Activated naive CD4-positive, alpha-beta T cell treated with anti-CD3 and anti-CD28 coated beads, Interleukin-2, amount 50 U/mL, for 24 hours (primary cell): ENCODE data around the gene FHAD1.
"Not testable (repeated sequence)": the region's sequence is repeated elsewhere in the genome, so short reads cannot be mapped to it uniquely, and the experiment has no call there.

ENCODE experiments used
- H3K27ac Mint-ChIP-seq: one replicate; pipeline ENCODE4 v1.8.0; 2021; ENCODE audit warnings: mild to moderate bottlenecking, mixed read lengths
- H3K27me3 Mint-ChIP-seq: one replicate; pipeline ENCODE4 v1.8.0; 2021; ENCODE audit warnings: mixed read lengths
- H3K36me3 Mint-ChIP-seq: one replicate; pipeline ENCODE4 v1.8.0; 2021; ENCODE audit warnings: mixed read lengths
- H3K4me1 Mint-ChIP-seq: one replicate; pipeline ENCODE4 v1.8.0; 2021; ENCODE audit warnings: mixed read lengths
- H3K4me3 Mint-ChIP-seq: one replicate; pipeline ENCODE4 v1.8.0; 2021; ENCODE audit warnings: mild to moderate bottlenecking, mixed read lengths
- H3K9me3 Mint-ChIP-seq: one replicate; pipeline ENCODE4 v1.8.0; 2021; ENCODE audit warnings: mixed read lengths

FHAD1 gene

DNA sequence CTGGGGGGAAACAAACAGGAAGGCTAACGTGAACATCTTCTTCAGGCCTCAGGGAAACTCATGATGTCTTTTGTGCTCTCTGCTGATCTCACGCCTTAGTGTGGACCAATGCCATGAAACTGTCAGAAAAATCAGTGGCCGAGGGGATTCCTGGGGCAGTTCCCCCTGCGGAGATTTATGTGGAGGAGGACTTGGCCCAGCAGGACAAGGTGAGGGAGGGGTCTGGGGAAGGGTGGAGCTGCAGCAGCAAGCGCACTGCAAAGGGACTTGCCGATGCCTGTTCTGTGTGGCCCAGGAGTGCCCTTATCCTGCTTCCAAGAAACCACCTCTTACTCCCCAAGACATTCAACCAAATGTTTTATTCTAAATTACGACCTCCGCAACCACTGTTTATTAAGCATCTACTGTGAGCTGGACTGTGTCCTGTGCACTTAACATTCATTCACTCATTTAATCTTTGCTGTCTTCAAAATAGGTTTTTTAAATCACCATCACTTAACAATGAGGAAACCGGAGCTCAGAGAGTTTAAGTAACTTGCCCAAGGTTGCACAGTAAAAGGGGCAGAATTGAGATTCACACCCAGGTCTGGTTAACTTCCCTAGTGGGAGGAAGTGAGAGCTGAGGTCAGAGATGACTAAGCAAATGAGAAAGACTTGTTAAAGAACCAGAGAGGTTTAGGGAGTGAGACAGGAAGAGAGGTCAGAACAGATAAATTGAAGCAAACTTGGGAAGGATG, 49.7 kb downstream of the FHAD1 start:
- peaks cover 3% of the 10 kb centered on the region for H3K27me3 Mint-ChIP-seq
- H3K4me3 Mint-ChIP-seq, result no peak overlapping the region
- H3K27ac Mint-ChIP-seq, result no peak overlapping the region
- no peaks in the 10 kb centered on the region for H3K36me3 Mint-ChIP-seq
- H3K9me3 Mint-ChIP-seq, result no peaks in the 10 kb centered on the region
- H3K4me1 Mint-ChIP-seq, result peaks cover 4% of the 10 kb centered on the region

DNA sequence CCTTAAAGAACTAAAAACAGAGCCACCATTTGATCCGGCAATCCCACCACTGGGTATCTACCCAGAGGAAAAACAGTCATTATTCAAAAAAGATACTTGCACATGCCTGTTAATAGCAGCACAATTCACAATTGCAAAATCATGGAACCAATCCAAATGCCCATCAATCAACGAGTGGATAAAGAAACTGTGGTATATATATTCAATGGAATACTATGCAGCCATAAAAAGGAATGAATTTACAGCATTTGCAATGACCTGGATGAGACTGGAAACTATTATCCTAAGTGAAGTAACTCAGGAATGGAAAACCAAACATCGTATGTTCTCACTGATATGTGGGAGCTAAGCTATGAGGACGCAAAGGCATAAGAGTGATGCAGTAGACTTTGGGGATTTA, 51.0 kb downstream of the FHAD1 start:
- not testable (repeated sequence) for H3K27me3 Mint-ChIP-seq, H3K27ac Mint-ChIP-seq, H3K36me3 Mint-ChIP-seq, H3K9me3 Mint-ChIP-seq, H3K4me1 Mint-ChIP-seq, H3K4me3 Mint-ChIP-seq

DNA sequence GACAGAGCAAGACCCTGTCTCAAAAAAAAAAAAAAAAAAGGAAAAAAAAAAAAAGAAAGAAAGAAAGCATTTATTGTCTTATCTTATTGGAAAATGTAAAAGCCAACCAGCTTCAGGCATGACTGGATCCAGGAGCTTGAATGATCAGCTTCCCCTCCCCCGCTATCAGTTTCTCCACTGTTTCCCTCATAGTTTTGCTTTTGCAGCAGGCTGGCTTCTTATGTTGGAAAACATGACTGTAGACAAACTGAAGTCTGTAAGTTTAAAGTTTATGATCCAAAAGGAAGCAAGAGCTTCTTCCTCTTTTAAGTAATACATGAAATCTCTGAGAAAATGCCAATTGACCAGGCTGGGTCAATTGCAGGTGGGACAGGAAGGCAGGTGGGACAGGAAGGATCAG, 52.2 kb downstream of the FHAD1 start:
- Mint-ChIP-seq H3K4me1 (peaks cover 4% of the 10 kb centered on the region), H3K36me3 (no peaks in the 10 kb centered on the region), H3K4me3 (no peak overlapping the region), H3K27me3 (peaks cover 3% of the 10 kb centered on the region), H3K27ac (no peak overlapping the region), H3K9me3 (no peaks in the 10 kb centered on the region)

DNA sequence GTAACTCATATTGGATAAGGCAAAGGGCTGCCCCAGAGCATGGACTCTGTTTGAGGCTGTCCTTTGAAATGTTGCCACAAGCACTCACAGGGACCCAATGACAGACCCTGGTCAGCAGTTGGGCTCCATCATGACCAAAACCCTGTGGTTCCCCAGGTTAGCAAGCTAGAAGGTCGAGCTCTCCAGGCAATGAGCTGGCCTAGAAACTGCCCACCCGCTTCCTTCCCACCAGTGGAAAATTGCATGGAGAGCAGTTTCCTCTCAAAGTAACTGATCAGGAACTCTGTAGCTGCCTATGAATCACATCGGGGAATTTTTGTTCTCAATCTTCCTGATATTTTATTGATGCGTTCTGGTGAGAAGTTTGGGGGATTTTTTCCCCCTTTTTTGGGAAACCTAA, 52.8 kb downstream of the FHAD1 start:
- Mint-ChIP-seq H3K27me3 (peaks cover 3% of the 10 kb centered on the region), H3K9me3 (no peaks in the 10 kb centered on the region), H3K4me3 (no peak overlapping the region), H3K36me3 (no peaks in the 10 kb centered on the region), H3K4me1 (peaks cover 4% of the 10 kb centered on the region), H3K27ac (no peak overlapping the region)

DNA sequence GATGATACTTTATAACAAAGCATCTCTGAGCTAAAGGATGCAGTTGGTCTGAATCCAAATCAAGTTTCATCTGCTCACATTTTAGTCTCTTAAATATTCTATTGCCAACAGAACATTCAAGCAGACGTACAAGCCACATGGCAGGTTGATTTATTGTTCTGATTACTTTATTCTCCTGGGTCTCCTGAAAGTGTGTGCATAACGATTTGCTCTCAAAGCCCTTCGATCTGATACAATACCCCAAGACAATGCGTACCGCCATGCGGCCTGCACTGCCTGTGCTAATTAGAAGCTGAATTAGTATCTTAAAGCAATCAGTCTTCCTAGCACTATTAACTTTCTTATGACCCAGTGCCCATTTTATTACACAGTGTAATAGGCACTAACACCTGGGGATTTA, 56.9 kb downstream of the FHAD1 start:
- peaks cover 3% of the 10 kb centered on the region for H3K27me3 Mint-ChIP-seq

DNA sequence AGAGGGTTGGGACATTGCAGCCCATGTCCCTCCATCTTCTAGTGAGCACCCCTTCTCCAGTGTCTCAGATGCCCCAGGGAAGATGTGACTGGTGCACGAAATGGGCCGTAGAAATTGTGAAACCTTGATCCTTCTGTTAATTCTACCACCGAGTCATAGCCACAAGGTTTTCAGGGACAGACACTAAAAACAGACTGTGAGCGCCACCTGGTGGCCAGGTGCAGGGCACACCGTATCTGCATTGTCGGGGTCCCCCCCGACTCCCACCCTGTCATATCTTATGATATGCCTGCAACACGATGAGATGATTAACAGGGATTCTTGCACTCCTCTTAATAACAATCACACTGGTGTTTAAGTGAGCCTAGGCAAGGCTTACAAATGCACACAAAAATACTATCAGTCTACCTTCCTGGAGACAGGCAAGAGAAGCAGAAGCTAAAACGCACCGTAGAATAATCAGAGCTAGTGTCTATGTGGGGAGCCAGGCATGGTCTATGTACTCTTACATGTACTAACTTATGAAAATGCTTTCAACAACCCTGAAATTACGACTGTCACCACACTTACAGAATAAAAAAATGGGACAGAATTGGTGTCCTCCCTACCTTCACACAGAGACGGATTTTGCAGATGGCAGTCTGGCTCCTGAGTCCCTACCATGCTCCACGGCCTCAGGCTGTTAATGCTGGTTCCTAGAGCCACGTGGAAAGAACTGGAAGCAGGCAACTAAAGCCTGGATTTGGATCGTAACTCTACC, 57.9 kb downstream of the FHAD1 start:
- Mint-ChIP-seq H3K4me1 (no peaks in the 10 kb centered on the region), H3K36me3 (no peaks in the 10 kb centered on the region), H3K4me3 (no peak overlapping the region), H3K9me3 (no peaks in the 10 kb centered on the region), H3K27ac (no peak overlapping the region), H3K27me3 (no peaks in the 10 kb centered on the region)

More for the DNA sequence above, 56.9 kb downstream of the FHAD1 start:
- Mint-ChIP-seq H3K9me3 (no peaks in the 10 kb centered on the region), H3K4me3 (no peak overlapping the region), H3K4me1 (no peaks in the 10 kb centered on the region), H3K27ac (no peak overlapping the region), H3K36me3 (no peaks in the 10 kb centered on the region)

DNA sequence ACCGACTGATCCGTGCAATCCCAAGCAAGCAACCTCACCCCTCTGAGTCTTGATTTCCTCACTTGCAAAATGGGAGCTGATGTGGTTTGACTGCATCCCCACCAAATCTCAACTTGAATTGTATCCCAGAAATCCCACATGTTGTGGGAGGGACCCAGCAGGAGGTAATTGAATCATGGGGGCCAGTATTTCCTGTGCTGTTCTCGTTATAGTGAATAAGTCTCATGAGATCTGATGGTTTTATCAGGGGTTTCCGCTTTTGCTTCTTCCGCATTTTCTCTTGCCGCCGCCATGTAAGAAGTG, 58.4 kb downstream of the FHAD1 start:
- no peak overlapping the region for H3K27ac Mint-ChIP-seq
- no peaks in the 10 kb centered on the region for H3K9me3 Mint-ChIP-seq
- no peak overlapping the region for H3K4me3 Mint-ChIP-seq
- H3K4me1 Mint-ChIP-seq, result no peaks in the 10 kb centered on the region
- H3K27me3 Mint-ChIP-seq, result no peaks in the 10 kb centered on the region
- H3K36me3 Mint-ChIP-seq, result no peaks in the 10 kb centered on the region

DNA sequence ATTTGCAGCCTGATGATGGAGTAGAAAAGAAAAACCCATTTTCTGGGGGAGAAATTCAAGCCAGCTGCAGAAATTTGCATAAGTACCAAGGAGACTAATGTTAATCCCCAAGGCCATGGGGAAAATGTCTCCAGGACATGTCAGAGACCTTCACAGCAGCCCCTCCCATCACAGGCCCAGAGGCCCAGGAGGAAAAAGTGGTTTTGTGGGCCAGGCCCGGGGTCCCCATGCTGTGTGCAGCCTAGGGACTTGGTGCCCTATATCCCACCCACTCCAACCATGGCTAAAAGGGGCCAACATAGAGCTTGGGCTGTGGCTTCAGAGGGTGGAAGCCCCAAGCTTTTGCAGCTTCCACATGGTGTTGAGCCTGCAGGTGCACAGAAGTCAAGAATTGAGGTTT, 59.3 kb downstream of the FHAD1 start:
- H3K36me3 Mint-ChIP-seq, result not testable (repeated sequence)

DNA sequence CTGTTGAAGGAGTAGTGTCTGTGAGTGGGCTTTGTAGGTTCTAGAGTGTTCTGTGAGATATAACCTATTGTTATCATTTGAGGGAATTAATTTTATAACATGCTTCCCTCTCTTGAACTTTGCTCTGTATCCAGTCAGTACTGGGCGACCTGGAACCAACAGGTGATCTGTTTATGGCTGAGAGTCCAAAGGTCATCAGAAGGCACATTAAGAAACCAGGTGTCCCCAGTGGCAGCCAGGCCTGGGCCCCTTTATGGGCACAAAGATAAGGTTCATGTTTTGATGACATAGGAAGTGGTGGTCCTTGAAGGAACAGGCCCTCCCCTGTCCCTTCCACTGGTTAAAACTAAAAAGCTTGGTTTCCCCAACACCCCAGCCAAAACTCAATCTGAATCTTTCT, 61.1 kb downstream of the FHAD1 start:
- H3K4me3 Mint-ChIP-seq, result no peak overlapping the region
- no peaks in the 10 kb centered on the region for H3K36me3 Mint-ChIP-seq
- H3K4me1 Mint-ChIP-seq, result no peaks in the 10 kb centered on the region

More for the DNA sequence above, 59.3 kb downstream of the FHAD1 start:
- not testable (repeated sequence) for H3K4me3 Mint-ChIP-seq, H3K9me3 Mint-ChIP-seq, H3K27ac Mint-ChIP-seq, H3K4me1 Mint-ChIP-seq, H3K27me3 Mint-ChIP-seq

DNA sequence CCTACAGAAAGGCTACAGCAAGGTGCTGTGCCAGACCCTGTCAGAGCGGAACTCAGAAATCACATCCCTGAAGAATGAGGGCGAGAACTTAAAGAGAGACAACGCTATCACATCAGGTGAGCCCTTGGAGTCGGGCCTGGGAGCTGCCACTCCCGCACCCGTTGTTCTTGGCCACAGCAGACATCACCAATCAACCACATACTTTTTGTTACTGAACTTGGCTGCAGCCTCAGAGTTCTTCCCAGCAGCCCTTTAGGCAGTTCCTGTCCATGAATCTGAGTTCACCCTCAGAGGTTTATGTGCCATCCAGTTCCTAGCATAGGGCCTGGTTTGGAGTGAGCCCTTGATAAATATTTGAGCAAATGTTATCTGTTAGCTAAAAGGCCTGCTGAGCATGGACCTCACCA, 61.6 kb downstream of the FHAD1 start:
- no peaks in the 10 kb centered on the region for H3K36me3 Mint-ChIP-seq
- H3K4me1 Mint-ChIP-seq, result no peaks in the 10 kb centered on the region
- no peak overlapping the region for H3K4me3 Mint-ChIP-seq
- H3K27me3 Mint-ChIP-seq, result no peaks in the 10 kb centered on the region
- H3K27ac Mint-ChIP-seq, result no peak overlapping the region
- H3K9me3 Mint-ChIP-seq, result no peaks in the 10 kb centered on the region

More for the DNA sequence above, 61.1 kb downstream of the FHAD1 start:
- Mint-ChIP-seq H3K27ac (no peak overlapping the region), H3K27me3 (no peaks in the 10 kb centered on the region), H3K9me3 (no peaks in the 10 kb centered on the region)

DNA sequence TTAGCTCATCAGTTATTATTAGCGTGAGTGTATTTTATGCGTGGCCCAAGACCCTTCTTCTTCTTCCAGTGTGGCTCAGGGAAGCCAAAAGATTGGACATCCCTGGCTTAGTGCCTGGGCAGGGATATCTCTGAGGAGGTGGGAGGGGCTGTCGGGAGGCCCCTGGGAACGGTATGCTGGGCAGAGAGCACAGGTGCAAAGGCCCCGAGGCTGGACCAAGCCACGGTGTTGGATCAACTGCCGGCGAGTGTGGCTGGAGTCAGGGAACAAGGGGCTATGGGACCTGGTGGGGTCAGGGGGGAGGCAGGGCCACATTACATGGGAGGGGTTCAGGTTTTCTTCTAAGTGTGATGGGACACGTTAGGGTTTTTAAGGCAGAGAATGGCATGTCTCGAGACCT, 62.7 kb downstream of the FHAD1 start:
- no peak overlapping the region for H3K4me3 Mint-ChIP-seq
- H3K9me3 Mint-ChIP-seq, result no peaks in the 10 kb centered on the region
- no peaks in the 10 kb centered on the region for H3K36me3 Mint-ChIP-seq
- no peak overlapping the region for H3K27ac Mint-ChIP-seq
- H3K27me3 Mint-ChIP-seq, result no peaks in the 10 kb centered on the region
- H3K4me1 Mint-ChIP-seq, result no peaks in the 10 kb centered on the region

DNA sequence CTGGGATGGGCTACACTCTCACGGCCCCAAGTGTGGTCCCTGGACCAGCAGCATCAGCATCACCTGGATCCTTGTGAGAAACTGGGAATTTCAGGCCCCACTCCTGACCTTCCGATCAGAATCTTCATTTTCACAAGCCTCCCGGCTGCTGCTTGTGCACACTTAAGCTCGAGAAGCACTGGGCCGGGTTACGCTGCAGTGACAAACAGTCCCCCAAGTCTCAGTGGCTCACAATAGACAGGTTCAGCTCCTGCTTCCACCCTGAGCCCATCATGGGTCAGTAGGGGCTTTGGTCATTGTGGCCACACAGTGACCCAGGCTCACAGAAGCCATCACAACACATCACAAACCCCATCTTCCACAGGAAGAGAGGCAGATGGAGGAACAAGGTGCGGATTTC, 63.5 kb downstream of the FHAD1 start:
- Mint-ChIP-seq H3K36me3 (no peaks in the 10 kb centered on the region), H3K27me3 (no peaks in the 10 kb centered on the region), H3K27ac (no peak overlapping the region), H3K4me3 (no peak overlapping the region), H3K9me3 (no peaks in the 10 kb centered on the region), H3K4me1 (no peaks in the 10 kb centered on the region)

DNA sequence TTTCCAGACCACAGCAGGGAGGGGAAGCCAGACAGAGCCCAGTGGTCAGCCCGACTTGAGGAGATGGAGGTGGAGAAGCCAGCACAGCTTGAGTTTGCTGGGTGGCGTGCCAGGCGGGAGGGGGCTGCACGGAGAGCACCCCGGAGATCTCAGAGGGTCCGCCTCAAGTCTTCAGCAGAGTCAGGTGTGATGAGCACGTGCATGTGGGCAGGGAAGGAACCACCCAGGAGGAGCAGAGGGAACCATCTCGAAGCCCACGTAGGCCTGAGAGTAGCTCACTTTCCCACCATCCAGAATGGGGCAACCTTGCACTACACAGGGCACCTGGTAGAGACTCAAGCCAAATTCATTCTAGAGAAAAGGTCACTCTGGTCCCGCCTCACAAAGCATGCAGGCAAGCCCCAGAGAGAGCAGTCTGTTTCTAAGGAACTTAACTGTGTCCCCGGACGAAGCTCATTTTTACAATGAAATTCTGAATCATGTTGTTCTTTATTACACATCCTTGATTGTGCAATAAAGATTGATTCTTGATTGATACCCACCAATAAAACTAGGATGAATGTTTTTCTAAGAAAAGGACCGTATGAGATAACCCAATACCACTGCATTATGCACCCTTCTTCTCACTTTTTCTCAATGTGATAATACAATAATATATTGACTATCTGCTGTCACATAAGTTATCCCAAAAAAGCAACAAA, 64.2 kb downstream of the FHAD1 start:
- Mint-ChIP-seq H3K36me3 (no peaks in the 10 kb centered on the region), H3K4me3 (no peak overlapping the region), H3K4me1 (no peaks in the 10 kb centered on the region), H3K27me3 (no peaks in the 10 kb centered on the region), H3K27ac (no peak overlapping the region), H3K9me3 (no peaks in the 10 kb centered on the region)

DNA sequence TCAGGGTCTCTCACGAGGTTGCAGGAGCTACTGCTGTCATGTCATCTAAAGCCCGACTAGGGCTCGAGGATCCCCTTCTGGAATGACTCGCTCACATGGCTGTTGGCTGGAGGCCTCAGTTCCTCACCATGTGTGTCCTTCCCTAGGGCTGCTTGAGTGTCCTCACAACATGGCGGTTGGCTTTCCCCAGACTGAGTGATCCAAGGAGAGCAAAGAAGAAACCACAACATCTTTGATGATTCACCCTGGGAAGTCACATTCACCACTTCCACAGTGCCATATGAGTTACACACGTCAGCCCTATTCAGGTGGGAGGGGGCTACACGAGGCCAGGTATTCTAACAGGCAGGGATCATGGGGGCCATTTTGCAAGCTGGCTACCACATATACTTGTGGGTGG, 64.9 kb downstream of the FHAD1 start:
- no peak overlapping the region for H3K4me3 Mint-ChIP-seq
- H3K27ac Mint-ChIP-seq, result no peak overlapping the region

DNA sequence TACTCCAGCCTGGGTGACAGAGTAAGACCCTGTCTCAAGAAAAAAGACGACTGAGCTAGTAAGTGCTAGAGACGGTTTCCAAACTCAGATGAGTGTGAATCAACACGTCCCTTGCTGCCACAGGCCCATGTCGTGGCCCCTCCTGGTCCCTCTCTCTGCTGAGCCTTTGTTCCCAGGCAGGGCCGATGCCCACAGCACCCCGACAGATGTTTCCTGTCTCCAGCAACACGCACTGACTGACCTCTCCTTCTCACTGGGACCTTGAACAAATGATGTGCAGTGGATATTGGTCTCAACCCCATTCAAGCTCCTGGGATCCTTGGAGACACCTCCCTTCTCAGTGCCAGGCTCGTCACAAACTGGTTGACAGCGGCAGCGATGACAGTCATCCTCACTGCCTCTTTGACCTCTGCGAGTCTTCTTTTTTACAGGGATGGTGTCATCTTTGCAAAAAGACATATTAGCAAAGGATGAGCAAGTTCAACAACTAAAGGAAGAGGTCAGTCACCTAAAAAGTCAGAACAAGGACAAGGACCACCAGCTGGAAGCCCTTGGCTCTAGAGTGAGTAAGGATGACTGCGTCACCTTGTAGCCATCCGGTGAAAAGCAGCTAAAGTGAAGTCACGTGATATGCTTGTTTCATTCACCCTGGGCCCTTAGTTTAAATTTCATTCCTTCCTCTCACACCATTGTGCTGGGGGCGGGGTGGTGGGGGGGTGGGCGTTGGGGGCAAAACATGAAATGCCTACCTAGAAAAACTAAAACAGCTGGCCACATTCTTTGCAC, 65.8 kb downstream of the FHAD1 start:
- Mint-ChIP-seq H3K4me3 (no peak overlapping the region), H3K9me3 (no peaks in the 10 kb centered on the region), H3K27me3 (no peaks in the 10 kb centered on the region), H3K36me3 (no peaks in the 10 kb centered on the region), H3K27ac (peak overlapping the region; percentile 46), H3K4me1 (no peaks in the 10 kb centered on the region)

More for the DNA sequence above, 64.9 kb downstream of the FHAD1 start:
- H3K9me3 Mint-ChIP-seq, result no peaks in the 10 kb centered on the region
- H3K36me3 Mint-ChIP-seq, result no peaks in the 10 kb centered on the region
- no peaks in the 10 kb centered on the region for H3K4me1 Mint-ChIP-seq
- no peaks in the 10 kb centered on the region for H3K27me3 Mint-ChIP-seq
